ENCODE results near the gene NFIB. TPM values are rescaled to one million over a fixed set of nuclear protein-coding genes. Genes with fewer than 3 reads are reported as not detected.

The NFIB gene
- total RNA-seq, 1 donor from 2014 or later = 1.5 TPM

DNA sequence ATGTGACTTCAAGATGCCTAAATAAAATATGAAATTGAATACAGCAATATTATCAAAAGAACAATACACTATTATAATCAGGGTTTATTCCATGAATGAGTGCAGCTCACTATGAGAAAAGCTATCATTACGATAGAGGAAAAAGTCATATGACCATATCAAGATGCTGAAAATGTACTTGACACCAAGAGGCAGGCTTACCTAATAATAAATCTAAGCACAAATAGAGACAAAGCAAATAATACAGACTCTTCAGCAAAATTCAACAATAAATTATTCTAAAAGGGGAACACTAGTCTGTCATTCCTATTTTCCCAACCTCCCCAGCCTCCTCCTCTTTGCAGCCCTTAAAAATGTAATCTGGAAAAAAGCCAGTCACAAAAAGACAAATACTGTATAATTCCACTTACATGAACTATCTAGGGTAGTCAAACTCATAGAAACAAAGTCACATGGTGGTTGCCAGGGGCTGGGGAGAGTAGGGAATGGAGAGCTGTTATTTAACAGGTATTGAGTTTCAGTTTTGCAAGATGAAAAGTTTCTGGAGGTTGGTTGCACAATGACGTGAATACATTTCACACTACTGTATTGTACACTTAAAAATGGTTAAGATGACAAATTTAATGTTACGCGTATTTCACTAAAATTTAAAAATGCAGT is 148.4 kb downstream of the NFIB start:
- H3K36me3 Mint-ChIP-seq (ENCODE audit: unreplicated experiment) = no peaks in the 10 kb centered on the region
- TF ChIP-seq, protein P1, sequence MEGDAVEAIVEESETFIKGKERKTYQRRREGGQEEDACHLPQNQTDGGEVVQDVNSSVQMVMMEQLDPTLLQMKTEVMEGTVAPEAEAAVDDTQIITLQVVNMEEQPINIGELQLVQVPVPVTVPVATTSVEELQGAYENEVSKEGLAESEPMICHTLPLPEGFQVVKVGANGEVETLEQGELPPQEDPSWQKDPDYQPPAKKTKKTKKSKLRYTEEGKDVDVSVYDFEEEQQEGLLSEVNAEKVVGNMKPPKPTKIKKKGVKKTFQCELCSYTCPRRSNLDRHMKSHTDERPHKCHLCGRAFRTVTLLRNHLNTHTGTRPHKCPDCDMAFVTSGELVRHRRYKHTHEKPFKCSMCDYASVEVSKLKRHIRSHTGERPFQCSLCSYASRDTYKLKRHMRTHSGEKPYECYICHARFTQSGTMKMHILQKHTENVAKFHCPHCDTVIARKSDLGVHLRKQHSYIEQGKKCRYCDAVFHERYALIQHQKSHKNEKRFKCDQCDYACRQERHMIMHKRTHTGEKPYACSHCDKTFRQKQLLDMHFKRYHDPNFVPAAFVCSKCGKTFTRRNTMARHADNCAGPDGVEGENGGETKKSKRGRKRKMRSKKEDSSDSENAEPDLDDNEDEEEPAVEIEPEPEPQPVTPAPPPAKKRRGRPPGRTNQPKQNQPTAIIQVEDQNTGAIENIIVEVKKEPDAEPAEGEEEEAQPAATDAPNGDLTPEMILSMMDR (IDR thresholded peaks at IDR 0.05; ENCODE audit: partially characterized antibody, unreplicated experiment) = no peak
- DNase-seq = no peak
- no peak overlapping the region for H3K4me3 Mint-ChIP-seq (ENCODE audit: unreplicated experiment)
- no peak overlapping the region for H3K27ac Mint-ChIP-seq (ENCODE audit: unreplicated experiment)
- peaks cover 3% of the 10 kb centered on the region for H3K4me1 Mint-ChIP-seq (ENCODE audit: low read depth, unreplicated experiment)
- no peaks in the 10 kb centered on the region for H3K27me3 Mint-ChIP-seq (ENCODE audit: unreplicated experiment)
- H3K9me3 Mint-ChIP-seq (ENCODE audit: unreplicated experiment) = peaks cover 1% of the 10 kb centered on the region

DNA sequence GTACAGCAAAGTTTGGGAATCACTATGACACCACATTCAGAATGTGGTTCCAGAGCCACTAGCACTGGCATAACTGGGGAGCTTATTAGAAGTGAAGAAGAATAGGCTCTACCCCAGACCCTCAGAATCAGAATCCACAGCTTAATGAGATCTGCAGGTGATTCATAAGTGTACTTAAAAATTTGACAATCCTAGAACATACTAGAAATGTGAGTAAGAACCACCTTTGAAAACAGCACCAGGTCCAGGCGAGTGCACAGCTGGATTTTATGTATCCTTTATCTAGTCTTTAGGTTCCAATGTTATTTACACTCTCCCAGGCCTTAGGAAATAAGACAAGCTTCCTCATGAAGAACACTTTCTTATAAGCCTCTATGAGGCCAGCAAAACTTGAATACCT is 149.0 kb downstream of the NFIB start:
- Mint-ChIP-seq H3K9me3 (ENCODE audit: unreplicated experiment) (peaks cover 1% of the 10 kb centered on the region), H3K4me3 (ENCODE audit: unreplicated experiment) (no peak overlapping the region), H3K36me3 (ENCODE audit: unreplicated experiment) (no peaks in the 10 kb centered on the region), H3K4me1 (ENCODE audit: low read depth, unreplicated experiment) (peaks cover 3% of the 10 kb centered on the region), H3K27me3 (ENCODE audit: unreplicated experiment) (no peaks in the 10 kb centered on the region), H3K27ac (ENCODE audit: unreplicated experiment) (no peak overlapping the region)
- no peak for DNase-seq
- TF ChIP-seq, protein P1 (IDR thresholded peaks at IDR 0.05; ENCODE audit: partially characterized antibody, unreplicated experiment) = no peak

DNA sequence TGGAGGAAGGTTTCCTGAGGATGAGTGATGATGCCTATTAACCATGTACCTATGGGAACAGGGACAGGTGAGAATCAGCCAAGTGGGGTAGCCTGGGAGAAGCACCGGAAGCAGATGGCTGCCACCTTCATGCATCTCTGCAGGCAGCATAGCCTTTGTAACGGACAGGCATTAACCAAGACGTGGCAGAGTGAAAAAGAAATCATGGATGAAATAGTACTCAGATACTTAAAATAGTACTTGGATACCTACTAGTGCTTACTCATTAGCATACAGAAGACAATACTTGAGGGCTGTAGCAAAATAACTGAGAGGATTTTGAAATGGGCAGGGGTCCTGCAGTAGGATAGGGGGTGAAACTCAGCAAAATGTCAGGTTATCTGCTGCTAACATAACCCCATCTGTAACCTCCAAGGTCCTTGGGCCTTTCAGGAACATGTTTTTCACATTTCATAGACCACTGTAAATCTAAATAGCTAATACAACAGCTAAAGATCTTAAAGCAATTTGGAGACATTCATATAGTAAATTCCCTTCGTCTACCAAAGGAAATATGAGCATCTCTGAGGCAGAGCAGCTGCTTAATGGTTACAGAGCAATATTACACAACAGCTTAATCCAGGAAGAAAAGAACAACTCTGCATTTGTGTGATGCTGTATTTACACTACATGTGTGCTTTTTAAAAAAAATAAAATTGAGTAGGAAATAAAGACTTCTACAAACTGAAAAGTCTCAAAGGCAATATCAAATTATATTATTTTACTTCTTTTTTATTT is 154.3 kb downstream of the NFIB start:
- Mint-ChIP-seq H3K4me3 (ENCODE audit: unreplicated experiment) (no peak overlapping the region), H3K27me3 (ENCODE audit: unreplicated experiment) (no peaks in the 10 kb centered on the region), H3K36me3 (ENCODE audit: unreplicated experiment) (no peaks in the 10 kb centered on the region), H3K9me3 (ENCODE audit: unreplicated experiment) (peaks cover 1% of the 10 kb centered on the region), H3K4me1 (ENCODE audit: low read depth, unreplicated experiment) (no peaks in the 10 kb centered on the region), H3K27ac (ENCODE audit: unreplicated experiment) (no peak overlapping the region)
- no peak for DNase-seq
- TF ChIP-seq, protein P1 (IDR thresholded peaks at IDR 0.05; ENCODE audit: partially characterized antibody, unreplicated experiment) = no peak

DNA sequence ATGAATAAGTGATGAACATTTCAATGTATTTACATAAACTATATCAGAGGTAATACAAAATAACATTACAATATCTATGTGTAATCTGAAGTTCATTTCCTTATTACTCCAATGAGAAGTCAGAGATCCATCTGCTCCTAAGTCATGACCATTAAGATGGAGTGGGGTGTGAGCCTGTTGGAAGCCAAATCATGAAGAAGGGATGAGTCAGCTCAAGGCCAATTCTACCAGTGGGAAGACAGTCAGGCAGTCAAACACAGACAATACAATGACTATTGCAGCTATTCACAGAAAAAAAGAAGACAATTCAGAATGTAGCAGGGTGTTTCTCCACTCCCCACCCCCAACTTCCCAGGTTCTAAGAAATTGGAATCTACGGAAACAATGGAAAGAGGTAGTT is 155.0 kb downstream of the NFIB start:
- no peaks in the 10 kb centered on the region for H3K36me3 Mint-ChIP-seq (ENCODE audit: unreplicated experiment)
- no peaks in the 10 kb centered on the region for H3K27me3 Mint-ChIP-seq (ENCODE audit: unreplicated experiment)
- no peak overlapping the region for H3K27ac Mint-ChIP-seq (ENCODE audit: unreplicated experiment)
- no peak for DNase-seq
- TF ChIP-seq, protein P1 (IDR thresholded peaks at IDR 0.05; ENCODE audit: partially characterized antibody, unreplicated experiment) = no peak
- H3K9me3 Mint-ChIP-seq (ENCODE audit: unreplicated experiment) = peaks cover 1% of the 10 kb centered on the region
- H3K4me1 Mint-ChIP-seq (ENCODE audit: low read depth, unreplicated experiment) = no peaks in the 10 kb centered on the region
- no peak overlapping the region for H3K4me3 Mint-ChIP-seq (ENCODE audit: unreplicated experiment)

All from glutamatergic neuron (in vitro differentiated cells).